K562 (cell line): ENCODE results near the gene GLI3.

Experiments
- FOS ChIP-seq: IDR thresholded peaks from 3 replicates; pipeline ENCODE4 v1.6.1; 2011; ENCODE audit not compliant: insufficient read length; ENCODE audit errors: extremely low read depth
- FOXK1 ChIP-seq: sonication (generic); formaldehyde crosslinking; IDR thresholded peaks from 2 replicates; pipeline ENCODE4 v1.8.0; 2022; ENCODE audit warnings: missing genetic modification reagents, mild to moderate bottlenecking, borderline replicate concordance
- TF ChIP-seq, protein P1 (sequence below): sonication (generic); formaldehyde crosslinking; IDR thresholded peaks from 2 replicates; pipeline ENCODE4 v1.8.1; 2022; ENCODE audit warnings: missing genetic modification reagents

DNA sequence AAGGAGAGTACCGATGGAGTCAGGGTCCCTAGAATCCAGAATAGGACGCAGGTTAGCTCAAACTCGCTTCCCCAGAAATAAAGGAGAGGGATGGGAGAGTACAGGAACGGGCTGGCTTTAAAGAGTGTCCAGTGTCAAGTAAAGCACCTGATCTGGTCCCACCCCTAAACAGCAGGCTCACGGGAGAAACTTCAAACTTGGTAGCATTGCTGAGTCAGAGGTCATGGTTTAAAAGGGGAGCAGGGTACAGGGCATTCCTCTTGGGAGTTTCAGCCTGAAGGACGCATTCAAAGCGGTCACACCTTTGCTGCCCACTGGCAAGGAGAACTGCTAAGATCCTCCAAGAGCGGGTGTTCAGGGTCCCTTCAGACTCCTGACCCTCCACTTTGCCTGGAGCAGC is 140.7 kb downstream of the GLI3 start:
- TF ChIP-seq FOXK1 (no peak), FOS (no peak)
- TF ChIP-seq, protein P1, sequence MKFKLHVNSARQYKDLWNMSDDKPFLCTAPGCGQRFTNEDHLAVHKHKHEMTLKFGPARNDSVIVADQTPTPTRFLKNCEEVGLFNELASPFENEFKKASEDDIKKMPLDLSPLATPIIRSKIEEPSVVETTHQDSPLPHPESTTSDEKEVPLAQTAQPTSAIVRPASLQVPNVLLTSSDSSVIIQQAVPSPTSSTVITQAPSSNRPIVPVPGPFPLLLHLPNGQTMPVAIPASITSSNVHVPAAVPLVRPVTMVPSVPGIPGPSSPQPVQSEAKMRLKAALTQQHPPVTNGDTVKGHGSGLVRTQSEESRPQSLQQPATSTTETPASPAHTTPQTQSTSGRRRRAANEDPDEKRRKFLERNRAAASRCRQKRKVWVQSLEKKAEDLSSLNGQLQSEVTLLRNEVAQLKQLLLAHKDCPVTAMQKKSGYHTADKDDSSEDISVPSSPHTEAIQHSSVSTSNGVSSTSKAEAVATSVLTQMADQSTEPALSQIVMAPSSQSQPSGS (CRISPR knock-in tag): no peak
